Stimulated activated CD8-positive, alpha-beta memory T cell treated with anti-CD3 and anti-CD28 coated beads, Interleukin-4, amount 100 ng/mL, for 4 hours (primary cell): ENCODE measurements around the gene GGT6.
"Not testable (repeated sequence)": the region's sequence is repeated elsewhere in the genome, so short reads cannot be mapped to it uniquely, and the experiment has no call there.

Source experiments
- DNase-seq, 2 donors: peaks; one replicate each; pipeline ENCODE4 v3.0.0-alpha.2; 2020; ENCODE audit warnings: low read depth in 2 of 2, low spot score in 1 of 2

The GGT6 gene

GRCh38 chr17:4560421-4560820 is at the start of gene GGT6:
TSS of gene GGT6 (minus strand) at chr17:4560577. CDS start at chr17:4560521, 56 bp downstream.
- DNase-seq = no peak

- DNase-seq = no peak
Measured at GRCh38 chr17:4610162-4610561, 49.8 kb upstream of the GGT6 start.

GRCh38 chr17:4609761-4610160 is 49.4 kb upstream of the GGT6 start:
- no peak for DNase-seq

GRCh38 chr17:4607773-4608187 is 47.4 kb upstream of the GGT6 start:
- no peak for DNase-seq

- no peak for DNase-seq
Measured at GRCh38 chr17:4607261-4607741, 46.9 kb upstream of the GGT6 start.

- DNase-seq = no peak
Measured at GRCh38 chr17:4605826-4606225, 45.4 kb upstream of the GGT6 start.

GRCh38 chr17:4604736-4605135 is 44.4 kb upstream of the GGT6 start:
- not testable (repeated sequence) for DNase-seq

GRCh38 chr17:4604111-4604644 is 43.8 kb upstream of the GGT6 start:
- DNase-seq = no peak

- DNase-seq = no peak
Measured at GRCh38 chr17:4602041-4602440, 41.7 kb upstream of the GGT6 start.

GRCh38 chr17:4601326-4601725 is 40.9 kb upstream of the GGT6 start:
- DNase-seq = no peak

- DNase-seq = no peak
Measured at GRCh38 chr17:4600563-4600962, 40.2 kb upstream of the GGT6 start.

GRCh38 chr17:4599505-4600281 is 39.3 kb upstream of the GGT6 start:
- no peak for DNase-seq

GRCh38 chr17:4598776-4599504 is 38.6 kb upstream of the GGT6 start:
- no peak for DNase-seq

GRCh38 chr17:4597975-4598374 is 37.6 kb upstream of the GGT6 start:
- DNase-seq = no peak

GRCh38 chr17:4596636-4597380 is 36.4 kb upstream of the GGT6 start:
- DNase-seq = no peak

GRCh38 chr17:4595685-4596342 is 35.4 kb upstream of the GGT6 start:
- DNase-seq = not testable (repeated sequence)

- DNase-seq = no peak
Measured at GRCh38 chr17:4594931-4595684, 34.7 kb upstream of the GGT6 start.

- no peak for DNase-seq
Measured at GRCh38 chr17:4594406-4594805, 34.0 kb upstream of the GGT6 start.

- no peak for DNase-seq
Measured at GRCh38 chr17:4593021-4593421, 32.6 kb upstream of the GGT6 start.
